SK-N-MC (cell line): Measurements from ENCODE around the gene NDUFA7.

Experiments used
- EZH2 ChIP-seq: fragments of 200-600 bp; sonication (generic); IDR thresholded peaks from one replicate; pipeline ENCODE4 v1.6.1; 2017; ENCODE audit warnings: antibody characterized with exemption
- POLR2AphosphoS5 ChIP-seq: IDR thresholded peaks from 2 replicates; pipeline ENCODE4 v1.6.1; 2012; ENCODE audit warnings: mild to moderate bottlenecking, low read depth, low read length, borderline replicate concordance

DNA sequence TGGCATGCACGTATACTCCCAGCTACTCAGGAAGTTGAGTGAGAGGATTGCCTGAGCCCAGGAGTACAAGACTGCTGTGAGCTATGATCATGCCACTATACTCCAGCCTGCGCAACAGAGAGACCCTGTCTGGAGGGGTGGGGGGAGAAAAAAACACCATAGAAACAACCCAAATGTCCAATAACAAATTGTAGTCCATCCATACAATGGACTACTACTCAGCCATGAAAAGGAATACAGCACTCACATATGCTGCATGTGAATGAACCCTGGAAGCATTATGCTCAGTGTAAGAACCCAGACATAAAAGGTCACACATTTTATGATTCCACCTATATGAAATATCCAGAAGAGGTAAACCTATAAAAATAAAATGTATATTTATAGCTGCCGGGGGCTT lies 55.3 kb downstream of the NDUFA7 start:
- TF ChIP-seq POLR2AphosphoS5 (no peak), EZH2 (no peak)
